ENCODE data around the gene KIAA1958.

DNA sequence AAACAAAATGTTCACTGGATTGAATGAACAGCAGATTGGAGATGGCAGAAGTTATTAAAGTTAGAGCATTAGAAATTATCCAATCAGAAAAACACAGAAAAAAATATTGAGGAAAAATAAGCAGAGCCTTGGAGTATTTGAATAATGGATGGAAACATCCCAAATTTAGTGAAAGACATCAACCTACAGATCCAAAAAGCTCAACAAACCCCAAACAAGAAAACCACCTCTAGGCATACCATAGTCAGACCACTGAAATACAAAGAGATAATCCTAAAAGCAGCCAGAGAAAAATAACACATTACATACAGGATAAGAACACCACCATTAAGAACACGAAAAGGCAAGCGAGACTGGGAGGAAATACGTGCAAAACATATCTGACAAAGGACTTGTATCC is 226.1 kb downstream of the KIAA1958 start:
- TF ChIP-seq CTCF (IDR thresholded peaks at IDR 0.05) (no peak), POLR2A (IDR thresholded peaks at IDR 0.05) (no peak)
